Activated CD4-positive, alpha-beta T cell treated with anti-CD3 and anti-CD28 coated beads for 36 hours (primary cell): Measurements from ENCODE around the gene FNDC3B. TPM values are rescaled to one million over a fixed set of nuclear protein-coding genes. Genes with fewer than 3 reads are reported as not detected.
"Not testable (repeated sequence)": the region's sequence is repeated elsewhere in the genome, so short reads cannot be mapped to it uniquely, and the experiment has no call there.

Source experiments
- ATAC-seq: fragments of 200-7000 bp; cut with Tn5 transposase; one replicate; pipeline ENCODE4 v1.10.0; 2021; ENCODE audit warnings: mild to moderate bottlenecking, moderate library complexity
- CTCF ChIA-PET: fragments of 350-600 bp; sonication (Branson Sonifier 250); formaldehyde crosslinking; loops from one replicate; lab custom pipeline; 2021; ENCODE audit warnings: antibody characterized with exemption; lab: Charles Lee
- POLR2A ChIA-PET: fragments of 350-600 bp; sonication (Branson Sonifier 250); formaldehyde crosslinking; loops from one replicate; lab custom pipeline; 2021; ENCODE audit warnings: antibody characterized with exemption, inconsistent platforms; lab: Charles Lee
- DNase-seq: peaks from one replicate; pipeline ENCODE4 v3.0.0-alpha.2; 2020
- H3K27ac Mint-ChIP-seq: one replicate; pipeline ENCODE4 v1.8.0; 2021; ENCODE audit warnings: mixed read lengths
- H3K27me3 Mint-ChIP-seq: one replicate; pipeline ENCODE4 v1.8.0; 2021; ENCODE audit warnings: mixed read lengths
- H3K36me3 Mint-ChIP-seq: one replicate; pipeline ENCODE4 v1.8.0; 2021; ENCODE audit warnings: low read depth, mixed read lengths
- H3K4me1 Mint-ChIP-seq: one replicate; pipeline ENCODE4 v1.8.0; 2021; ENCODE audit warnings: mixed read lengths
- H3K4me3 Mint-ChIP-seq: one replicate; pipeline ENCODE4 v1.8.0; 2021; ENCODE audit warnings: mild to moderate bottlenecking, moderate library complexity, mixed read lengths
- H3K9me3 Mint-ChIP-seq: one replicate; pipeline ENCODE4 v1.8.0; 2021; ENCODE audit warnings: low read depth, mixed read lengths
- intact Hi-C, 2 experiments: fragments of 100-400 bp; cut with DNase I in 1 of 2; cut with micrococcal nuclease in 1 of 2; formaldehyde crosslinking; loops; one replicate each; pipeline versions ENCODE4 v1.14.2 to v1.15.1; 2022 to 2024; cut with DNase I, micrococcal nuclease
- total RNA-seq, 2 experiments: library from RNA; stranded (reverse); gene quantifications; one replicate each; pipeline ENCODE4 v1.2.3, GENCODE V29; 2021

Gene FNDC3B
- total RNA-seq, 2 experiments from 2014 or later: 10.5 to 14.2 TPM

DNA sequence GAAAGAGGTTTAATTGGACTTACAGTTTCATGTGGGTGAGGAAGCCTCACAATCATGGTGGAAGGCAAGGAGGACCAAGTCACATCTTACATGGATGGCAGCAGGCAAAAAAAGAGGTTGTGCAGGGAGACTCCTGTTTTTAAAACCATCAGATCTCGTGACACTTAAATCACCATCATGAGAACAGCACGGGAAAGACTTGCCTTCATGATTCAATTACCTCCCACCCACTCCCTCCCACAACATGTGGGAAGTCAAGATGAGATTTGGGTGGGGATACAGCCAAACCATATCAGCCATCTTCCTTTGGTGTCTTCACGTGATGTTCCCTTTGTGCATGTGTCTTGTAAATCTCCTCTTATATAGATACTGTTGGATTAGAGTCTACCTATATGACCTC is 204.0 kb downstream of the FNDC3B start:
- POLR2A ChIA-PET, ATAC-seq, H3K27me3 Mint-ChIP-seq, H3K4me3 Mint-ChIP-seq, H3K27ac Mint-ChIP-seq, CTCF ChIA-PET, intact Hi-C loops, DNase-seq: not testable (repeated sequence)
- peaks cover 14% of the 10 kb centered on the region for H3K4me1 Mint-ChIP-seq
- H3K36me3 Mint-ChIP-seq: peaks cover 30% of the 10 kb centered on the region
- H3K9me3 Mint-ChIP-seq: peaks cover 22% of the 10 kb centered on the region

GRCh38 chr3:172244011-172244410 is 204.6 kb downstream of the FNDC3B start:
- ChIA-PET CTCF (interaction anchor here (0.6 to 0.7 kb wide), 2 partner anchors 21 to 379 kb away, joined by 3 read pairs; no protein-coding TSS in a partner anchor), POLR2A (no interaction called here)
- Mint-ChIP-seq H3K9me3 (peaks cover 22% of the 10 kb centered on the region), H3K4me1 (peaks cover 14% of the 10 kb centered on the region), H3K4me3 (no peak overlapping the region), H3K27me3 (no peaks in the 10 kb centered on the region), H3K36me3 (peaks cover 30% of the 10 kb centered on the region), H3K27ac (no peak overlapping the region)
- intact Hi-C loops: no loop called here
- DNase-seq (no peak), ATAC-seq (no peak)

DNA sequence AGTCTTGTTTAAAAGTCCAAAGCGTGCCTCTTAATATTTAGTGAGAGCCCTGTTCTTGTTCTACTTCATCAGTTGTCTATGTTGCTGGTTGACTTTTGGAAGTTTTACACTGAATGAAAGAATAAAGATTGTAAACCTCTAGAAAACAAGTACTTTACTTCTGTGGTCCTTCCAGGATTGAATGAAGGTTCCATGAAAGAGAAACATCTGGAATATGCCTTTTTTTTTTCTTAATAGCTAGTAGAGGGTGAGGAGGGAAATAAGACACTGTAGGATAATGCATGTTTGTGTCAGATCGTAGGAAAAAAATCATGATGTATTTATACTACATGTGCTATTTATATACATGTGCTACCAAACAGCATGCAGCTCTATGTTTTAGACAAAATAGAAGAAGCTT is 205.9 kb downstream of the FNDC3B start:
- CTCF ChIA-PET: interaction anchor here (0.7 to 1.0 kb wide), 3 partner anchors 14 to 128 kb away, joined by 3 read pairs; no protein-coding TSS in a partner anchor
- H3K27ac Mint-ChIP-seq: no peak overlapping the region

DNA sequence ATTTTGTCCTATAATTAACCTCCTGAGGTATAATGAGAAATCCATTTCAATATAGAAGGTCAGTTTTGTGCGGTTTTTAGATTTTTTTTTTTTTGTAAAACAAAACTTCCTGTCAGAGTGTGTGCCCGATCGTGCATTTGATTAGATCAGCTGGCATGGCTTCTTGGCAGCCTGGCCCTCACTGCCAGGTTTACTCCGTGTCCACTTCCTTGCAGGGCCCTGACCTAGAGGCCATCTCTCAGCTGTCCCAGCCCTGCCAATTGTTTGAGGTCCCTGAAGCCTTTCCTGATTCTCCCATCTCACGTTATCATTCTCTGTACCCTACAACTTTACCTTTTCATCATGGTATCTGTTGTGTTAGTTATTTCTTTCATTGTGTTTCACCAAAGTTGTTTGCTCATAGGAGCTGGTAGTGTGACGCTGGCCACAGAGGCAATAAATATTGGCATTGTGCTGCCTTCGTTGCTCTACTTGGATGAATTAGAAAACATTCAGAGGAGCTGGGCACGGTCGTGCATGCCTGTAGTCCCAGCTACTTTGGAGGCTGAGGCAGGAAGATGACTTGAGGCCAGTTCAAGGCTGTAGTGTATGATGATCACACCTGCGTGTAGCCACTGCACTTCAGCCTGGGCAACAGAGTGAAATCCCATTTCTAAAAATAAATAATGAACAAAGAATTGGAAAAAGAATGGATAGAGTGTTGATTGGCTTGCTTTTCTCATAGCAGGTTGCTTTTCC is 206.9 kb downstream of the FNDC3B start:
- Mint-ChIP-seq H3K36me3 (peaks cover 23% of the 10 kb centered on the region), H3K4me1 (peaks cover 14% of the 10 kb centered on the region), H3K4me3 (no peak overlapping the region), H3K27ac (no peak overlapping the region), H3K27me3 (no peaks in the 10 kb centered on the region), H3K9me3 (peaks cover 15% of the 10 kb centered on the region)
- CTCF ChIA-PET: interaction anchor here (0.7 to 1.3 kb wide), 2 partner anchors 10 to 410 kb away, joined by 3 read pairs; no protein-coding TSS in a partner anchor
- POLR2A ChIA-PET: interaction anchor here (0.6 kb wide), 1 partner anchor 394 kb away, joined by 3 read pairs; no protein-coding TSS in a partner anchor
- ATAC-seq: no peak
- no peak for DNase-seq
- intact Hi-C loops: no loop called here

More for the DNA sequence above, 205.9 kb downstream of the FNDC3B start:
- Mint-ChIP-seq H3K4me3 (no peak overlapping the region), H3K27me3 (no peaks in the 10 kb centered on the region), H3K36me3 (peaks cover 30% of the 10 kb centered on the region), H3K4me1 (peaks cover 14% of the 10 kb centered on the region), H3K9me3 (peaks cover 22% of the 10 kb centered on the region)
- intact Hi-C loops: no loop called here
- ATAC-seq: no peak
- POLR2A ChIA-PET: no interaction called here
- DNase-seq: no peak

DNA sequence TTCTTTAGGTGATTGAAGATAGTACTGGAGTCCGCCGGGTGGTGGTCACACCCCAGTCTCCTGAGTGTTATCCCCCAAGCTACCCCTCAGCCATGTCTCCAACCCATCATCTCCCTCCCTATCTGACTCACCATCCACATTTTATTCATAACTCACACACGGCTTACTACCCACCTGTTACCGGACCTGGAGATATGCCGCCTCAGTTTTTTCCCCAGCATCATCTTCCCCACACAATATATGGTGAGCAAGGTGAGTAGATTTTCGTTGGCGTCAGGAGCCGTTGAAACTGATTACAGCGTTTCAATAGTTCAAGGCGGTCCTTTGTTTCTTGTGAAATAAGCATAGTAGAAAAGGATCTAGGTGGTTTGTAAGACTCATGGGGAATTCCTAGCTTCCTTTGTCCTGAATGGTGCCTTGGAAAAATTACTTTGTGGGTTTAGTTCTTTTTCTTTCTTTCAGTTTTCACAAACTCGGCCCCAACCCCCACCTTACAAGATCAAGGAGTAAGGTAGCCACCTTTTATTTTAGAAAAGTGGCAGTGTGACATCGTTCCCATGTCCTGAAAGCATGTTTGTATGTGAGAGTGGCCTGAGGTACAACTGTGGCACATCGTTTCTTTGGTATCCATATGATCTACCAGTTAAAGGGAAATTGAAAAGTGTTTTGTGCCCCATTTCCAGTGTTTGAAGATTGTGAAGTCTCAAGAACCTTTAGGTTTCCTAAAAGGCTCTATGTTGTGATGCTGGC is 208.3 kb downstream of the FNDC3B start:
- peaks cover 14% of the 10 kb centered on the region for H3K4me1 Mint-ChIP-seq
- intact Hi-C loops: no loop called here
- peaks cover 7% of the 10 kb centered on the region for H3K9me3 Mint-ChIP-seq
- peak; percentile 42 for ATAC-seq
- POLR2A ChIA-PET: no interaction called here
- CTCF ChIA-PET: interaction anchor here (0.7 to 1.0 kb wide), 2 partner anchors 10 to 1701 kb away, joined by 3 read pairs; no protein-coding TSS in a partner anchor
- DNase-seq: no peak
- H3K36me3 Mint-ChIP-seq: peaks cover 14% of the 10 kb centered on the region
- H3K4me3 Mint-ChIP-seq: no peak overlapping the region
- H3K27ac Mint-ChIP-seq: no peak overlapping the region
- H3K27me3 Mint-ChIP-seq: no peaks in the 10 kb centered on the region

GRCh38 chr3:172249039-172249438 is 209.7 kb downstream of the FNDC3B start:
- H3K9me3 Mint-ChIP-seq: no peaks in the 10 kb centered on the region
- H3K4me1 Mint-ChIP-seq: peaks cover 7% of the 10 kb centered on the region
- intact Hi-C loops: no loop called here
- no peak overlapping the region for H3K4me3 Mint-ChIP-seq
- H3K36me3 Mint-ChIP-seq: peaks cover 8% of the 10 kb centered on the region
- H3K27me3 Mint-ChIP-seq: no peaks in the 10 kb centered on the region
- peak; percentile 44 for ATAC-seq
- DNase-seq: no peak
- no peak overlapping the region for H3K27ac Mint-ChIP-seq
- ChIA-PET CTCF (no interaction called here), POLR2A (no interaction called here)

- ATAC-seq: no peak
- no peak for DNase-seq
- CTCF ChIA-PET: no interaction called here
- Mint-ChIP-seq H3K27ac (no peak overlapping the region), H3K27me3 (no peaks in the 10 kb centered on the region), H3K9me3 (no peaks in the 10 kb centered on the region), H3K4me3 (no peak overlapping the region), H3K36me3 (peaks cover 10% of the 10 kb centered on the region), H3K4me1 (peaks cover 4% of the 10 kb centered on the region)
- POLR2A ChIA-PET: no interaction called here
- intact Hi-C loops: no loop called here
Observed at GRCh38 chr3:172251211-172251610, 211.8 kb downstream of the FNDC3B start.

DNA sequence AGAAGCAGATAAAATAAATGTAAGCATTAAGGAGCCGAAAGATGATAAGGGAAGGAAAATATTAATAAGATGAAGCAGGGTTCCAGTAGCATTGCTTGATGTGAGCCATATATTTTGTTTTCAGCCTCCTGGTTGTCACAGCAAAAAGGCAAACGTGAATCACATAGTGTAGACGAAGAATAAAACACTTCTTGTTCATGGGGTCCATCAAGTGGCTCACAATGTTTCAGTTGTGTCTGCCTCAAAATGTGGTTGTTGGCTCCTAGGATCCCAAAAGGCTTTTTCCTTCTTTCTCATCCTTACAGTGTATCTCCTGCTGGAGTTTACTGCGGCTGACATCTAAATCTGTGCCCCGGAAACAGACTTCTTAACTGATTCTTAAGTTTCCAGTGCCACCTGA is 213.8 kb downstream of the FNDC3B start:
- DNase-seq (no peak), ATAC-seq (no peak)
- intact Hi-C loops: no loop called here
- no peaks in the 10 kb centered on the region for H3K9me3 Mint-ChIP-seq
- H3K27me3 Mint-ChIP-seq: no peaks in the 10 kb centered on the region
- no peak overlapping the region for H3K4me3 Mint-ChIP-seq
- no peak overlapping the region for H3K27ac Mint-ChIP-seq
- ChIA-PET CTCF (interaction anchor here (0.7 kb wide), 1 partner anchor 208 kb away, joined by 3 read pairs; no protein-coding TSS in a partner anchor), POLR2A (no interaction called here)
- no peaks in the 10 kb centered on the region for H3K4me1 Mint-ChIP-seq
- peaks cover 6% of the 10 kb centered on the region for H3K36me3 Mint-ChIP-seq

- Mint-ChIP-seq H3K27ac (no peak overlapping the region), H3K9me3 (no peaks in the 10 kb centered on the region), H3K36me3 (peaks cover 6% of the 10 kb centered on the region), H3K4me3 (no peak overlapping the region), H3K27me3 (no peaks in the 10 kb centered on the region), H3K4me1 (no peaks in the 10 kb centered on the region)
- ChIA-PET POLR2A (no interaction called here), CTCF (interaction anchor here (0.7 kb wide), 1 partner anchor 328 kb away, joined by 3 read pairs; no protein-coding TSS in a partner anchor)
- DNase-seq (no peak), ATAC-seq (no peak)
- intact Hi-C loops: no loop called here
Observed at GRCh38 chr3:172254542-172254941, 215.2 kb downstream of the FNDC3B start.

DNA sequence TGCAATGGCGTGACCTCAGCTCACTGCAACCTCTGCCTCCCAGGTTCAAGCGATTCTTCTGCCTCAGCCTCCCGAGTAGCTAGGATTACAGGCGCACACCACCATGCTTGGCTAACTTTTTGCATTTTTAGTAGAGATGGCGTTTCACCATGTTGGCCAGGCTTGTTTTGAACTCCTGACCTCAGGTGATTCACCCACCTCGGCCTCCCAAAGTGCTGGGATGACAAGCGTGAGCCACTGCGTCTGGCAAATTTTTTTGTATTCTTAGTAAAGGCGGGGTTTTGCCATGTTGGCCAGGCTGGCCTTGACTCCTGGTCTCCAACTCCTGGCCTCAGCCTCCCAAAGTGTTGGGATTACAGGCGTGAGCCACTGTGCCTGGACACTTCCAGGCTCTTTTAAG is 215.9 kb downstream of the FNDC3B start:
- H3K36me3 Mint-ChIP-seq, POLR2A ChIA-PET, H3K4me3 Mint-ChIP-seq, ATAC-seq, intact Hi-C loops, H3K27ac Mint-ChIP-seq, H3K4me1 Mint-ChIP-seq, H3K9me3 Mint-ChIP-seq, H3K27me3 Mint-ChIP-seq, DNase-seq: not testable (repeated sequence)
- CTCF ChIA-PET: interaction anchor here (0.7 kb wide), 1 partner anchor 329 kb away, joined by 3 read pairs; no protein-coding TSS in a partner anchor

DNA sequence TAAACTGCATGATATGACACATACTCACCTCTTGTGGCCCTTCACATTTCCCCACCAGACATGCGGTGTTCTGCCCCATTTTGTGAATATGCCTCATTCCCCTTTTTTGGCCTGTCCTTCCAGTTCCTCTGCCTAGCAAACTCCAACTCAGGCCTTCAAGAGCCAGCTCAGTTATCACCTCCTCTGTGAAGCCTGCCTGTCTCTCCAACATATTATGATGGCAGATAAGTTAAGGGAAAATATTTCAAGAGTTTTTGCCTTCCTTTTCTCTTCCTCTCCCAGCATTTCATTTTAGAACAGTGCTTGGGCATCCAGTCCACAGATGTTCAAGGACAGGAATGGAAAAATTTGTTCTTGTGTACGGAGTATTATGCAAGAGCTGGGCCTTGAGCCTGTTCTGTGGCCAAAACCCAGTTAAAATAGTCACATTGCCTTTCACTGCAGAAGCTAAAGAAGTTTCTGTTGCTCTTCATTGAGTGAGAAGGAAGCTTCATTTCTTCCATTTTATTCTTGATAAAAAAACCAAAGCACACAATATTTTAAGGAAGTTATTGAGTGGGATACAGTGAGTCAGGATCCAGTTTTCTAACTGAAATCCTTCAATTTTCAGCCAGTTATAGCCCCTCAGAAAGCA is 216.8 kb downstream of the FNDC3B start:
- H3K36me3 Mint-ChIP-seq: peaks cover 6% of the 10 kb centered on the region
- no peaks in the 10 kb centered on the region for H3K9me3 Mint-ChIP-seq
- H3K4me3 Mint-ChIP-seq: no peak overlapping the region
- ChIA-PET CTCF (no interaction called here), POLR2A (no interaction called here)
- ATAC-seq: no peak
- H3K27me3 Mint-ChIP-seq: no peaks in the 10 kb centered on the region
- no peak for DNase-seq
- H3K27ac Mint-ChIP-seq: no peak overlapping the region
- H3K4me1 Mint-ChIP-seq: peaks cover 3% of the 10 kb centered on the region
- intact Hi-C loops: no loop called here
